Germinal center (tissue), 1 donor: ENCODE results near the gene MRPL37.
A peak's percentile ranks its signal among the peaks of the same experiment; 100 is the strongest.
"Not testable (repeated sequence)": the region's sequence is repeated elsewhere in the genome, so short reads cannot be mapped to it uniquely, and the experiment has no call there.

Experiments
- DNase-seq: peaks from one replicate; pipeline ENCODE4 v3.0.0; 2012; ENCODE audit warnings: mixed read lengths, low spot score

MRPL37 gene

DNA sequence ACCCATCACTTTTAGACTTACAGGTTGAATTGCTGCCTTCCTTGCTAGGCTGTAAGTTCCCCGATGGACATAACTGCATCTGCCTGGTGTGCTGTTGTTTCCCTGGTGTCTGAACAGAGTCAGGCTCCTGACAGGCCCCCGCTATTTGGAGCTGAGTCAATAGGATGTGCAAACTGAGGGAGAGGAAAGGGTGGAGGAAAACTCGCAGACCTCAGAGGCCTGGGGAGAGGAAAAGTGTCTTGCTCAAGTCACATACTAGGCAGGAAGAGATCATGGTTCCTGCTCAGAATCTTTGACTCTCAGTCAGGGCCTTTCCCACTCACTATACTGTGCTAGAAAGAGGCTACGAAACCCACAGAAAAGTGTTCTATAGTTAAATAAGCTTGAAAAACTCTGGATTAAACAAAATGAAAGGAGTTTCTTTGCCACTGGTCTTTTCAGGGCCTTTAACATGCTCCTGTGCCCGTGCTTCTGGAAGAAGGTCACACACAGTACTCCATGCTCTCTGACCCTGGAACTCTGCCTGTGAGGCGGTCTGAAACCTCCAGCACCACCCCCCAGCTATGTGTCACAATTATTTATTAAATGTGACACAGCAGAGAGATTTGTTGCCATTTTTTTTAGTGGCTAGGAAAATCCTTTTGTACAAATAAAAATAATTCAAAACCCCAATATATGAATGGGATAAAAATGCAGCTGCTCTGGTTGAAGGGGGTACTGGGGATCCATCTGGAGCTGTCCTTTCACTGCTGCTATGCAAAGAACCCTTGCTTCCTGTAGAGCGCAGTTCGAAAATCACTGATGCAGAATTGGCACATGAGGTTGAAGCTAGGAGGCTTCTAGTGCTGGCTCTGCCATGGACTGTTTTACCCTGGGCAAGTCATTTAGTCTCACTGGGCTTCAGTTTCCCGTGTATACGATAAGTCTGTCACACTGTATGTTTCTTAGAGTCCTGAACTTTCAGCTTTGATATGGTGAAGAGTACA, 27.1 kb upstream of the MRPL37 start:
- no peak for DNase-seq

- DNase-seq, result no peak
Observed at GRCh38 chr1:54173681-54174080, 26.3 kb upstream of the MRPL37 start.

DNA sequence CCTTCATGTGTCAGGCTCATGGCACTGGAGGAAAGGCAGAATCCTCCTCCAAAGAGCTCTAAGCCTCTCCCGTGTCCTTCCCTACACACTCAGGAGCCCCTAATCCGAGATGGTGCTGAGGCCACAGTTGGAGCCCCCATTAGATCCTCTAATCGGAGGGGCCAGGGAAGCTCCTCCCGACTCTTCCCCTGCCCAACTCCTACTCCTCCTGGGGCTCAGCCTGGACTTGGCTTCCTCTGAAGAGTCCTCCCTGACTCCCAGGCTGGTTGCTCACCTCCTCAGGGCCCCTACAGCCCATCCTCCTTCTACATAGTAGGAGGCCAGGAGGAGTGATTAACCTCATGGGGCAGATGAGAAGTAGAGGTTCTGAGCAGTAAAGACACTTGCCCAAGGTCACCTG, 25.9 kb upstream of the MRPL37 start:
- no peak for DNase-seq

DNA sequence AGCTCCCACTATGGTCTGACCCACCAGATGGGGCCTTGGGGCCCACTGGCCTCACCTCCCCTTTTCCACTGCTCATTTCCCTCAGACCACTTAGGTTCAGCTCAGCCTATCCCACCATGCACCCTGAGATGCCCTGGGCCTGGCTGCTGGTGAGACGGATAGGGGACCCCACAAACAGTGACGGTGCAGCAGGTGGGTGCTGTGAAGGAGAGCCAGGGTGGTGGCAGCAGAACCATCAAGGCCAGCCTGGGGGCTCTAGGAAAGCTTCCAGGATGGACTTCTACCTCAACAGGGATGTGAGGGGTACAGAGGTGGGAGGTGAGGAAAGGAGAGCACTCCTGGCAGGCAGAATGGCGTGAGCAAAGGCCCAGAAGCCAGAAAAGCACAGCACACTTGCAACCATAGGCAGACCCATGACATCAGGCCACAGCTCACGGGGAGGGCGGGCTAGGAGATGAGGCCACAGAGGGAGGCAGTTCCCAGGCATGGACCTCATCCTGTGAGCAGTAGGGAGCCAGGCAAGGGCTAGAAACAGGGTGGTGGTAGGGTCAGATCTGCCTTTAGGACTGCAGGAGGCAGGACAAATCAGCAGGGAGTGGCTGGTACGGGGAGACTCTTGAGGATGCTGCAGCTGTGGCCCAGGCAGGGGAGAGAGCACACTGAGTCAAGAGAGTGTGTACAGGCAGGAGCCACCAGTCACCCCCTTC, 23.2 kb upstream of the MRPL37 start:
- DNase-seq, result no peak

GRCh38 chr1:54177726-54178125, 22.2 kb upstream of the MRPL37 start:
- DNase-seq, result no peak

DNA sequence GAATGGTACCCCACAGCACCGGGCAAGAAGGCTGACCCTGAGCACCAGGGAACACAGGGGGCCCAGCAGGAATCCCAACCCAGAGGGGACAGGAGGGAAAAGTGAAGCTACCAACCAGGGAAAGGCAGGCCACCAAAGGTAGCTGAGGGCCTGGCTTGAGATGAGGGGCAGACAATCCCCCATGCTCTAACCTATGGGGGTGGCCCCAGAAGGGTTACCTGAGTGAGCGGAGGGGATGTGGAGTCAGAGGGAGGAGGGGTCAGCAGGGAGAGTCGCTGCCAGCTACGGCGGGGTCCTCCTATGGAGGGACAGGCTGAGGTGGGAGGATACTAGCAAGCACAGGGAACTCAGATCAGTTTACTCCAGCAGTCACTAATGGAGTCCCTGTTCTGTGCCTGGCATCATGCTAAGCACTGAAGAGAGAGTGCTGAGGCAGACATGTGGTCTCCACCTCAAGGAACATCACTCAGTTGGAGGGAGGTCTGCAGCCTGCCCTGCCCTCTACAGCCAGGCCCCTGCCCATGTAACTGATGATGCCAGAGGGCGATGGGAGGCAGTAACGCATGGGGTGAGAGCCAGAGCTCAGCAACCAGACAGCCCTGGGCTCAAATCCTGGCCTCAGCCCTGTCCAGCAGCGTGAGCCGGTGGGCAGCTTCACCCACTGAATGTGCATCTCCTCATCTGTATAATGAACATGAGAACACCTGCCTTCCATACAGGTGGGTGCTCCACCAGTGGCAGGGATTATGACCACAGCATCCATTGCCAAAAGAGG, 21.5 kb upstream of the MRPL37 start:
- no peak for DNase-seq

GRCh38 chr1:54180701-54181360, 19.1 kb upstream of the MRPL37 start:
- no peak for DNase-seq

- DNase-seq, result no peak
Observed at GRCh38 chr1:54186056-54186455, 13.9 kb upstream of the MRPL37 start.

DNA sequence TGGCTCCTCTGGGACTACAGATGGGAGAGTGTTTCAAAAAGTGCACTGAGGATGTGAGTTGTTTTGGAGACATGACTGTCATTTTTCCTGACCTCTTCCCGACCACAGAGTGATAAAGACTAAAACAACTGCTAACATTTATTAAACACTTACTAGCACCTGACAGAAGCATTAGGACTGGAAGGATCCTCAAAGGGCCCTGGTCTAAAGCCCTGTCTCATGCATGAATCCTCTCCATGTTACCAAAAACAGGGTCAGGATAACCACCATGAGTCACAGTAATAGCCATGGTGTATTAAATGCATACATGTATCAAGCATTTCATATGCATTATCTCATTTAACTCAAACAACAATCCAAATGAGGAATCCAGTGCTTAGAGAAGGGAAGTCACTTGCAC, 11.7 kb upstream of the MRPL37 start:
- no peak for DNase-seq

DNA sequence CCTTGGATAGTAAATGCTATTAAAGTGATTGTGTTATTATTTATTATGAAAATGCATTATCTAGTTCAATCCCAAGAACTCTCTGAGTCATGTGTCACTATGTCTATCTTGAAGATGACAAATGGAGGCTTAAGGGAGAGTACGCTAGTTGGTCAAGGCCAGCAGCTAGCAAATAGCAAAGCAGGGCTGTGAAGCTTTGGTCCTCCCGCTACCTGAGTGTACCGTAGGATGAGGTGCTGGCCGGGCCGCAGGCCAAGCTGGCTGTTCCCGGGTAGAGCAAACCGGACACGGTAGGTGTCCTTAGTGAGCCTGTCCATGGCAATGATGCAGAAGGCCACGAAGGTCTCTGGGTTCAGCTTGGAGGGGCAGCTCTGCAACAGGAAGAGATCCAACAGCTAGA, 9.4 kb upstream of the MRPL37 start:
- no peak for DNase-seq

DNA sequence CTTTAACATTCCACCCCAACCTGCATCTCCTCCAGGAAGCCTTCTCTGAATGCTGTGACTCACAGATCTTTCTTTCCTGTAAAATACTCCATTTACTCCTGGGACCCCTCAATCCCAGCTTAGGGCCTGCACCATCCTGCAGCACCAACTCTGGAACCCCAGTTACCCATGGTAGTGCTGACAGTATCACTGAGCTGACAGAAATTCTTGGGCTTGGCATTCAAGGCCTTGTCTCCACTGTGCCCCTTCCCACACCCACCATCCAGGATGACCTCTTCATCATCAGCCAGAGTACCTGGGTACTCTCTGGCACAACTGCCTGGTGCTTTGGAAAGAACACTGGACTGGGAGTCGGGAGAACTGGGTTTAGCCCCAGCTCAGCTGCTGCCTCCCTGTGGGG, 8.4 kb upstream of the MRPL37 start:
- DNase-seq, result no peak

DNA sequence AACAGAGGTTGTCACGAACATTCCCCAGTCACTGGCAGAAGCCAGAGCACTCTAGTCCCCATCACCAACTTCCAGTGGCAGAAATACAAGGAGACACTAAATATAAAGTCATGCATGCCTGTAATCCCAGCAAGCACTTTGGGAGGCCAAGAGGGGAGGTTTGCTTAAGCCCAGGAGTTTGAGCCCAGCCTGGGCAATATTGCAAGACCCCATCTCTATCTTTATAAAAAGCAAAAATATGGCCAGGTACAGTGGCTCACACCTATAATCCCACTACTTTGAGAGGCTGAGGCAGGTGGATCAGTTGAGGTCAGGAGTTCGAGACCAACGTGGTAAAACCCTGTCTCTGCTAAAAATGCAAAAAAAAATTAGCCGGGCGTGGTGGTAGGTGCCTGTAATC, 6.5 kb upstream of the MRPL37 start:
- DNase-seq, result no peak

- DNase-seq, result peak; percentile 29
Observed at GRCh38 chr1:54199151-54199764, 709 bp upstream of the MRPL37 start.

- no peak for DNase-seq
Observed at GRCh38 chr1:54200519-54200997, 591 bp downstream of the MRPL37 start.

- DNase-seq, result no peak
Observed at GRCh38 chr1:54204199-54204598, 4.2 kb downstream of the MRPL37 start.

- no peak for DNase-seq
Observed at GRCh38 chr1:54207287-54207686, 7.3 kb downstream of the MRPL37 start.

GRCh38 chr1:54207896-54208295, 7.9 kb downstream of the MRPL37 start:
- DNase-seq, result not testable (repeated sequence)

DNA sequence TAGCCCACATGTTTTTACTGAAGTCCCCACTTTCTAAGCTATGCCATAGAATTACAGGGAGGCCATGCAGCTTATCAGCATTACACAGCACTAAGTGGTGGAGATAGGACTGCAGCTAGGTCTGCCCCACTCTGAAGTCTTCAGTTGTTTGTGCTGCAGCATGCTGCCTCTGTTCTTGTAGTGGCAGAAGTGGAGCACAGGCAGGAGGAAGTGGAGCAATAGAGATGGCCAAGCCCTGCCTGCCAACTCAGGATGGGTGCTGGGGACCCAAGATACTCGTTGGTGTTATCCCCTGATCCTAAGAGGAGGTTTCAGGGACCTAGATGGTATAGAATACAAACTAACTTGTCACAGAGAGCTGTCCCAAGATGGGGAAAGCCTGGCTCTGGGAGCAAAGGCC, 12.9 kb downstream of the MRPL37 start:
- DNase-seq, result no peak

DNA sequence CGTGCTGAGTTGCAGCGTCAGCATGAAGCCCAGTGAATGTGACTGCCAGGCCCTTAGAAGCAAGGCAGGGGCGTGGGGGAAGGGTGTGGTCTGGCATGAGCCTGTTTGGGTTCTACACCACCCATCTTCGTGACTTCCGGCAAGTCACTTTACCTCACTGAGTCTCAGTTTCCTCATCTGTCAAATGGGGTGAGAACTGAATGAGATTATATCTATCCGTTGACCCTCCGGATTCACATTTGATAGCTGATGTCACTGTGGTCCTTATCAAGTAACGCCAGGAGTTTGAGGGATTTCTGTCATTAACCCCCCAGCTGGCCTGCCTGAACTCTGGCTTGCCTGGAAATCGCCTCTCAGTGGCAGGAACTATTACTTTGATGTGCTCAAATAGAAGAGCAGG, 15.6 kb downstream of the MRPL37 start:
- no peak for DNase-seq

- DNase-seq, result no peak
Observed at GRCh38 chr1:54218883-54219687, 19.1 kb downstream of the MRPL37 start.

DNA sequence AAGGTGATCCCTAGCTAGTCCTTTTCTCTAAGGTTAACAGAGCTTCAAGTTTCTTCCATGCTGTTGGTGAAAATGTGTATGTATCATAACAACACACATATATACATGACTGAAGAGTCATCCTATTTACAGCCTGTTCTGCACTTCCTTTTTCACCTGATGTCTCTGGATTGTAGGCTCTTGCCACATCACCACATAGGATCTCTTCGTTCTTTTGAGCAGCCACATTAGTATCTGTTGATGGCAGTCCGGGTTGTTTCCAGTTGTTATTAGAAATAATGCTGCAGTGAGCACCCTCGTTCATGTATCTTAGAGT, 19.7 kb downstream of the MRPL37 start:
- no peak for DNase-seq
